HEK293 (cell line): ENCODE measurements around the gene ATP8B4.

ENCODE experiments used
- BCL11A ChIP-seq: fragments of 450-650 bp; formaldehyde crosslinking; IDR thresholded peaks from 2 replicates; pipeline ENCODE4 v1.5.1; 2016; ENCODE audit warnings: low read depth, missing biosample characterization, missing genetic modification characterization
- CTCF ChIP-seq: fragments of 450-650 bp; formaldehyde crosslinking; IDR thresholded peaks from 2 replicates; pipeline ENCODE4 v1.5.1; 2016; ENCODE audit warnings: missing biosample characterization, missing genetic modification characterization
- REST ChIP-seq: fragments of 450-650 bp; formaldehyde crosslinking; IDR thresholded peaks from 2 replicates; pipeline ENCODE4 v1.5.1; 2016; ENCODE audit warnings: missing biosample characterization, missing genetic modification characterization
- ZBTB11 ChIP-seq: fragments of 450-650 bp; formaldehyde crosslinking; conservative IDR thresholded peaks from 2 replicates; pipeline ENCODE4 v1.5.1; 2016; ENCODE audit warnings: low read depth, missing biosample characterization, missing genetic modification characterization
- ZNF121 ChIP-seq: fragments of 450-650 bp; formaldehyde crosslinking; IDR thresholded peaks from 2 replicates; pipeline ENCODE4 v1.5.1; 2016; ENCODE audit warnings: missing biosample characterization, missing genetic modification characterization

- no peak for TF ChIP-seq ZBTB11
- no peak for TF ChIP-seq CTCF (tag by site-specific recombination)
- TF ChIP-seq REST (tag by site-specific recombination) = no peak
- TF ChIP-seq ZNF121 = no peak
- TF ChIP-seq BCL11A (tag by site-specific recombination) = no peak
Measured at GRCh38 chr15:49979705-49980382, 139.2 kb downstream of the ATP8B4 start.
